A549 (cell line): ENCODE results near the gene FDX2.

Source experiments
- EP300 ChIP-seq, 2 experiments: fragments of >200 bp; sonication (Bioruptor Twin); formaldehyde crosslinking; IDR thresholded peaks; 2 replicates in 1 of 2; 3 replicates in 1 of 2; pipeline ENCODE4 v1.6.1; 2016 to 2017
- MAFK ChIP-seq: fragments of 450-650 bp; IDR thresholded peaks from 2 replicates; pipeline ENCODE4 v1.6.1; 2014; ENCODE audit not compliant: partially characterized antibody
- MYC ChIP-seq: IDR thresholded peaks from 2 replicates; pipeline ENCODE4 v1.6.1; 2012; ENCODE audit warnings: mild to moderate bottlenecking, inconsistent platforms, low read length, improper control_type of control experiment, borderline replicate concordance
- NFE2L2 ChIP-seq: fragments of 150-350 bp; conservative IDR thresholded peaks from 2 replicates; pipeline ENCODE4 v1.6.1; 2014; ENCODE audit warnings: low read length
- POLR2A ChIP-seq: IDR thresholded peaks from 2 replicates; pipeline ENCODE4 v1.6.1; 2012; ENCODE audit warnings: mild to moderate bottlenecking, low read length
- RCOR1 ChIP-seq: fragments of 150-350 bp; IDR thresholded peaks from 2 replicates; pipeline ENCODE4 v1.6.1; 2014; ENCODE audit warnings: antibody characterized with exemption, low read length, low read depth
- ZNF302 ChIP-seq: fragments of 250-450 bp; sonication (Bioruptor Pico); IDR thresholded peaks from 2 replicates; pipeline ENCODE4 v1.9.0; 2021; ENCODE audit warnings: inconsistent platforms, mild to moderate bottlenecking, moderate library complexity
- TF ChIP-seq, protein P1 (sequence below): fragments of >200 bp; sonication (Bioruptor Twin); formaldehyde crosslinking; IDR thresholded peaks from 3 replicates; pipeline ENCODE4 v1.5.1; 2016
- TF ChIP-seq, protein P2 (sequence below): fragments of 450-650 bp; IDR thresholded peaks from 2 replicates; pipeline ENCODE4 v1.6.1; 2014; ENCODE audit warnings: antibody characterized with exemption
- TF ChIP-seq, protein P3 (sequence below): IDR thresholded peaks from 2 replicates; pipeline ENCODE4 v1.6.1; 2012
- TF ChIP-seq, protein P4 (sequence below): fragments of 200-600 bp; sonication (generic); IDR thresholded peaks from 2 replicates; pipeline ENCODE4 v1.6.1; 2016; ENCODE audit warnings: antibody characterized with exemption, mild to moderate bottlenecking, moderate library complexity

DNA sequence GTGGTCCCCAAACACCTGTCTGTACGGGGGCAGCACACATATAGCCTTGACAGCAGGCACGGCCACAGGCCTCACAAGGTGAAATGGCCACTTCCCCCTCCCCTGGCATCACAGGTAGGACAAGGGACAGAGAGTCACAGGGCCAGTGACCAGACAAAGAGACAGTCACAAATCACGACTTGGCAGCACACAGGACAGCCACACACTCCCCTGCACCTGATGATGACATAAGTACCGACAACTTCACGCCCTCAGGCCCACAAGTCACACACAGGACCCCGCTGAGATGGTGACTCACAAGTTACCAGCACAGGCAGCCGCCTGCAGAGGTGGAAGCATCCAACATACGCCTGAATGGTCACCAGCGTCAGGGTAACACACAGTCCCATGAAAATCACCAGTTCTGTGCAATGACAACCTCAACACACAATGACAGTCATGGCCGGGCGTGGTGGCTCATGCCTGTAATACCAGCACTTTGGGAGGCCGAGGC, 48.0 kb upstream of the FDX2 start:
- no peak for TF ChIP-seq ZNF302 (CRISPR knock-in tag)
- TF ChIP-seq MAFK: no peak
- TF ChIP-seq, protein P1, sequence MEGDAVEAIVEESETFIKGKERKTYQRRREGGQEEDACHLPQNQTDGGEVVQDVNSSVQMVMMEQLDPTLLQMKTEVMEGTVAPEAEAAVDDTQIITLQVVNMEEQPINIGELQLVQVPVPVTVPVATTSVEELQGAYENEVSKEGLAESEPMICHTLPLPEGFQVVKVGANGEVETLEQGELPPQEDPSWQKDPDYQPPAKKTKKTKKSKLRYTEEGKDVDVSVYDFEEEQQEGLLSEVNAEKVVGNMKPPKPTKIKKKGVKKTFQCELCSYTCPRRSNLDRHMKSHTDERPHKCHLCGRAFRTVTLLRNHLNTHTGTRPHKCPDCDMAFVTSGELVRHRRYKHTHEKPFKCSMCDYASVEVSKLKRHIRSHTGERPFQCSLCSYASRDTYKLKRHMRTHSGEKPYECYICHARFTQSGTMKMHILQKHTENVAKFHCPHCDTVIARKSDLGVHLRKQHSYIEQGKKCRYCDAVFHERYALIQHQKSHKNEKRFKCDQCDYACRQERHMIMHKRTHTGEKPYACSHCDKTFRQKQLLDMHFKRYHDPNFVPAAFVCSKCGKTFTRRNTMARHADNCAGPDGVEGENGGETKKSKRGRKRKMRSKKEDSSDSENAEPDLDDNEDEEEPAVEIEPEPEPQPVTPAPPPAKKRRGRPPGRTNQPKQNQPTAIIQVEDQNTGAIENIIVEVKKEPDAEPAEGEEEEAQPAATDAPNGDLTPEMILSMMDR: no peak
- TF ChIP-seq RCOR1: no peak
- no peak for TF ChIP-seq NFE2L2
- TF ChIP-seq, protein P2, sequence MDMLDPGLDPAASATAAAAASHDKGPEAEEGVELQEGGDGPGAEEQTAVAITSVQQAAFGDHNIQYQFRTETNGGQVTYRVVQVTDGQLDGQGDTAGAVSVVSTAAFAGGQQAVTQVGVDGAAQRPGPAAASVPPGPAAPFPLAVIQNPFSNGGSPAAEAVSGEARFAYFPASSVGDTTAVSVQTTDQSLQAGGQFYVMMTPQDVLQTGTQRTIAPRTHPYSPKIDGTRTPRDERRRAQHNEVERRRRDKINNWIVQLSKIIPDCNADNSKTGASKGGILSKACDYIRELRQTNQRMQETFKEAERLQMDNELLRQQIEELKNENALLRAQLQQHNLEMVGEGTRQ: no peak
- TF ChIP-seq, protein P3, sequence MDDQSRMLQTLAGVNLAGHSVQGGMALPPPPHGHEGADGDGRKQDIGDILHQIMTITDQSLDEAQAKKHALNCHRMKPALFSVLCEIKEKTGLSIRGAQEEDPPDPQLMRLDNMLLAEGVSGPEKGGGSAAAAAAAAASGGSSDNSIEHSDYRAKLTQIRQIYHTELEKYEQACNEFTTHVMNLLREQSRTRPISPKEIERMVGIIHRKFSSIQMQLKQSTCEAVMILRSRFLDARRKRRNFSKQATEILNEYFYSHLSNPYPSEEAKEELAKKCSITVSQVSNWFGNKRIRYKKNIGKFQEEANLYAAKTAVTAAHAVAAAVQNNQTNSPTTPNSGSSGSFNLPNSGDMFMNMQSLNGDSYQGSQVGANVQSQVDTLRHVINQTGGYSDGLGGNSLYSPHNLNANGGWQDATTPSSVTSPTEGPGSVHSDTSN: no peak
- TF ChIP-seq, protein P4, sequence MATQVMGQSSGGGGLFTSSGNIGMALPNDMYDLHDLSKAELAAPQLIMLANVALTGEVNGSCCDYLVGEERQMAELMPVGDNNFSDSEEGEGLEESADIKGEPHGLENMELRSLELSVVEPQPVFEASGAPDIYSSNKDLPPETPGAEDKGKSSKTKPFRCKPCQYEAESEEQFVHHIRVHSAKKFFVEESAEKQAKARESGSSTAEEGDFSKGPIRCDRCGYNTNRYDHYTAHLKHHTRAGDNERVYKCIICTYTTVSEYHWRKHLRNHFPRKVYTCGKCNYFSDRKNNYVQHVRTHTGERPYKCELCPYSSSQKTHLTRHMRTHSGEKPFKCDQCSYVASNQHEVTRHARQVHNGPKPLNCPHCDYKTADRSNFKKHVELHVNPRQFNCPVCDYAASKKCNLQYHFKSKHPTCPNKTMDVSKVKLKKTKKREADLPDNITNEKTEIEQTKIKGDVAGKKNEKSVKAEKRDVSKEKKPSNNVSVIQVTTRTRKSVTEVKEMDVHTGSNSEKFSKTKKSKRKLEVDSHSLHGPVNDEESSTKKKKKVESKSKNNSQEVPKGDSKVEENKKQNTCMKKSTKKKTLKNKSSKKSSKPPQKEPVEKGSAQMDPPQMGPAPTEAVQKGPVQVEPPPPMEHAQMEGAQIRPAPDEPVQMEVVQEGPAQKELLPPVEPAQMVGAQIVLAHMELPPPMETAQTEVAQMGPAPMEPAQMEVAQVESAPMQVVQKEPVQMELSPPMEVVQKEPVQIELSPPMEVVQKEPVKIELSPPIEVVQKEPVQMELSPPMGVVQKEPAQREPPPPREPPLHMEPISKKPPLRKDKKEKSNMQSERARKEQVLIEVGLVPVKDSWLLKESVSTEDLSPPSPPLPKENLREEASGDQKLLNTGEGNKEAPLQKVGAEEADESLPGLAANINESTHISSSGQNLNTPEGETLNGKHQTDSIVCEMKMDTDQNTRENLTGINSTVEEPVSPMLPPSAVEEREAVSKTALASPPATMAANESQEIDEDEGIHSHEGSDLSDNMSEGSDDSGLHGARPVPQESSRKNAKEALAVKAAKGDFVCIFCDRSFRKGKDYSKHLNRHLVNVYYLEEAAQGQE: no peak
- no peak for TF ChIP-seq EP300 (IDR thresholded peaks at IDR 0.05)
- TF ChIP-seq POLR2A: no peak
- no peak for TF ChIP-seq MYC
